HCT116 (cell line): Measurements from ENCODE around the gene GABRA4. TPM values are rescaled to one million over a fixed set of nuclear protein-coding genes. Genes with fewer than 3 reads are reported as not detected.

Experiments
- ATAC-seq: fragments of 200-7000 bp; cut with Tn5 transposase; 2 replicates; pipeline ENCODE4 v1.9.1; 2020; ENCODE audit warnings: mild to moderate bottlenecking, moderate library complexity
- BruUV-seq: library from RNA; stranded (reverse); fragments of 400-500 nt; replicated peaks from 2 replicates; lab custom pipeline; 2021; lab: Mats Ljungman, UMichigan
- CTCF ChIA-PET: fragments of 300-600 bp; sonication (Branson Sonifier 250); formaldehyde crosslinking; loops from one replicate; lab custom pipeline; 2021; ENCODE audit warnings: antibody characterized with exemption; lab: Charles Lee
- POLR2A ChIA-PET: fragments of 300-600, 350-600 bp; sonication (Branson Sonifier 250); formaldehyde crosslinking; loops from one replicate; lab custom pipeline; 2021; ENCODE audit warnings: antibody characterized with exemption; lab: Charles Lee
- RAD21 ChIA-PET, 2 experiments: fragments of 300-600 bp; sonication (Branson Sonifier 250); formaldehyde crosslinking; loops; one replicate each; lab custom pipeline; 2023; ENCODE audit warnings: low total read pairs in 2 of 2; ENCODE audit not compliant: uncharacterized antibody in 2 of 2, unreplicated experiment in 2 of 2, low non-redundant PET in 1 of 2; lab: Charles Lee
- DNase-seq: peaks from one replicate; pipeline ENCODE4 v3.0.0-alpha.2; 2010; ENCODE audit warnings: low read depth, low spot score
- H2AFZ ChIP-seq: fragments of 200-600 bp; shearing (Covaris generic), sonication (generic); 2 replicates; pipeline ENCODE4 v1.6.1; 2017; ENCODE audit warnings: low read depth, mixed run types, mixed read lengths, antibody characterized with exemption, low read length; ENCODE audit not compliant: poor library complexity, severe bottlenecking
- H3K27ac ChIP-seq: 2 replicates; pipeline ENCODE4 v1.5.1; 2012; ENCODE audit warnings: low read depth, low read length
- H3K27me3 ChIP-seq: fragments of 200-600 bp; sonication (generic); 2 replicates; pipeline ENCODE4 v1.6.1; 2016; ENCODE audit warnings: mixed run types, low read length, mixed read lengths; ENCODE audit not compliant: insufficient read depth
- H3K36me3 ChIP-seq, 2 experiments: fragments of 200-500 bp in 1 of 2; fragments of 200-600 bp in 1 of 2; sonication (Bioruptor generic) in 1 of 2; sonication (generic) in 1 of 2; 2 replicates each; pipeline versions ENCODE4 v1.5.1 to v1.6.1; 2014 to 2016; ENCODE audit warnings: low read length in 2 of 2, inconsistent platforms in 1 of 2, mixed read lengths in 1 of 2, mixed run types in 1 of 2; ENCODE audit not compliant: insufficient read depth in 2 of 2, control insufficient read depth in 1 of 2
- H3K4me1 ChIP-seq, 2 experiments: fragments of 200-600 bp in 1 of 2; sonication (generic) in 1 of 2; 2 replicates each; pipeline versions ENCODE4 v1.5.1 to v1.6.1; 2012 to 2017; ENCODE audit warnings: low read length in 2 of 2, inconsistent platforms in 1 of 2, mild to moderate bottlenecking in 1 of 2, mixed read lengths in 1 of 2, mixed run types in 1 of 2, moderate library complexity in 1 of 2; ENCODE audit not compliant: insufficient read depth in 2 of 2, control insufficient read depth in 1 of 2
- H3K4me2 ChIP-seq: fragments of 200-600 bp; sonication (generic); 2 replicates; pipeline ENCODE4 v1.6.1; 2017; ENCODE audit warnings: mixed run types, low read length, mixed read lengths
- H3K4me3 ChIP-seq, 2 experiments: fragments of 200-600 bp in 1 of 2; sonication (generic) in 1 of 2; replicated peaks in 1 of 2; 2 replicates each; pipeline ENCODE4 v1.5.1; 2011 to 2016; ENCODE audit warnings: low read length in 2 of 2, control low read depth in 1 of 2, low read depth in 1 of 2, mild to moderate bottlenecking in 1 of 2, mixed read lengths in 1 of 2, mixed run types in 1 of 2
- H3K79me2 ChIP-seq: fragments of 200-600 bp; sonication (generic); 2 replicates; pipeline ENCODE4 v1.6.1; 2017; ENCODE audit warnings: mild to moderate bottlenecking, mixed run types, low read length, moderate library complexity, mixed read lengths; ENCODE audit not compliant: insufficient read depth
- H3K9ac ChIP-seq: fragments of 200-600 bp; sonication (generic); 2 replicates; pipeline ENCODE4 v1.6.1; 2016; ENCODE audit warnings: low read length, mixed read lengths
- H3K9me2 ChIP-seq: fragments of 200-600 bp; sonication (generic), shearing (Covaris generic); 2 replicates; pipeline ENCODE4 v1.6.1; 2017; ENCODE audit warnings: mixed run types, mild to moderate bottlenecking, moderate library complexity; ENCODE audit not compliant: insufficient read depth
- H3K9me3 ChIP-seq, 2 experiments: fragments of 200-500 bp in 1 of 2; fragments of 200-600 bp in 1 of 2; sonication (Bioruptor generic) in 1 of 2; sonication (generic) in 1 of 2; 2 replicates each; pipeline ENCODE4 v1.6.1; 2014 to 2017; ENCODE audit warnings: low read length in 2 of 2, mixed read lengths in 2 of 2, inconsistent platforms in 1 of 2, low read depth in 1 of 2, mild to moderate bottlenecking in 1 of 2, mixed run types in 1 of 2, moderate library complexity in 1 of 2; ENCODE audit not compliant: control insufficient read depth in 1 of 2, insufficient read depth in 1 of 2
- H4K20me1 ChIP-seq: fragments of 200-600 bp; sonication (generic), shearing (Covaris generic); 2 replicates; pipeline ENCODE4 v1.6.1; 2017; ENCODE audit warnings: mixed run types, mild to moderate bottlenecking, moderate library complexity; ENCODE audit not compliant: insufficient read depth
- CBX3 ChIP-seq: IDR thresholded peaks from 2 replicates; pipeline ENCODE4 v1.6.1; 2012; ENCODE audit warnings: low read depth
- EGR1 ChIP-seq: IDR thresholded peaks from 2 replicates; pipeline ENCODE4 v1.6.1; 2012; ENCODE audit warnings: low read depth
- ELF1 ChIP-seq: IDR thresholded peaks from 2 replicates; pipeline ENCODE4 v1.6.1; 2012; ENCODE audit warnings: low read depth, borderline replicate concordance
- FOSL1 ChIP-seq: IDR thresholded peaks from 2 replicates; pipeline ENCODE4 v1.6.1; 2012; ENCODE audit warnings: low read depth
- POLR2A ChIP-seq: IDR thresholded peaks from 2 replicates; pipeline ENCODE4 v1.7.0; 2011; ENCODE audit warnings: borderline replicate concordance; ENCODE audit not compliant: insufficient read depth, insufficient read length; ENCODE audit errors: extremely low read depth
- SIN3A ChIP-seq: IDR thresholded peaks from 2 replicates; pipeline ENCODE4 v1.6.1; 2012; ENCODE audit warnings: low read depth
- SP1 ChIP-seq: IDR thresholded peaks from 2 replicates; pipeline ENCODE4 v1.6.1; 2012; ENCODE audit warnings: low read depth
- SRF ChIP-seq: IDR thresholded peaks from 2 replicates; pipeline ENCODE4 v1.6.1; 2012; ENCODE audit warnings: low read depth
- ZBTB33 ChIP-seq: IDR thresholded peaks from 2 replicates; pipeline ENCODE4 v1.6.1; 2011; ENCODE audit warnings: mild to moderate bottlenecking, low read length, moderate library complexity; ENCODE audit not compliant: insufficient replicate concordance; ENCODE audit errors: extremely low read depth
- intact Hi-C: fragments of 100-400 bp; cut with micrococcal nuclease; formaldehyde crosslinking; loops from 2 replicates; pipeline ENCODE4 v1.10.0; 2022
- total RNA-seq: library from RNA; stranded (reverse); gene quantifications from one replicate; pipeline ENCODE4 v1.2.1, GENCODE V29; 2021; ENCODE audit not compliant: unreplicated experiment
- TF ChIP-seq, protein P1 (sequence below), 3 experiments: fragments of 200-600 bp in 1 of 3; sonication (generic) in 1 of 3; IDR thresholded peaks in 2 of 3; conservative IDR thresholded peaks in 1 of 3; 2 replicates each; pipeline ENCODE4 v1.5.1; 2012 to 2017; ENCODE audit warnings: low read depth in 2 of 3, low read length in 2 of 3, antibody characterized with exemption in 1 of 3, borderline replicate concordance in 1 of 3, control low read depth in 1 of 3, mild to moderate bottlenecking in 1 of 3, mixed read lengths in 1 of 3, mixed run types in 1 of 3, moderate library complexity in 1 of 3; ENCODE audit not compliant: insufficient read depth in 1 of 3

Gene GABRA4
- total RNA-seq, 1 experiment from 2014 or later, result not detected

- no peak overlapping the region for H3K9ac ChIP-seq
- POLR2A ChIA-PET, result no interaction called here
- no peaks in the 10 kb centered on the region for H3K36me3 ChIP-seq
- ATAC-seq (no peak), DNase-seq (no peak)
- no peaks in the 10 kb centered on the region for H3K79me2 ChIP-seq
- no peak overlapping the region for H3K4me2 ChIP-seq
- no peak overlapping the region for H3K27ac ChIP-seq
- no peaks in the 10 kb centered on the region for H3K4me1 ChIP-seq
- no peaks in the 10 kb centered on the region for H3K9me2 ChIP-seq
- no peak overlapping the region for H3K4me3 ChIP-seq
- peaks cover 0 to 3% of the 10 kb centered on the region in 2 experiments; a peak in 2 of 4 replicates for H3K9me3 ChIP-seq
- H3K27me3 ChIP-seq, result no peaks in the 10 kb centered on the region
- no TSS peak for BruUV-seq
- no peak overlapping the region for H2AFZ ChIP-seq
- intact Hi-C loops, result no loop called here
- no peak for TF ChIP-seq EGR1
- TF ChIP-seq SP1, result no peak
- TF ChIP-seq SIN3A, result no peak
- TF ChIP-seq SRF, result no peak
- TF ChIP-seq, protein P1, sequence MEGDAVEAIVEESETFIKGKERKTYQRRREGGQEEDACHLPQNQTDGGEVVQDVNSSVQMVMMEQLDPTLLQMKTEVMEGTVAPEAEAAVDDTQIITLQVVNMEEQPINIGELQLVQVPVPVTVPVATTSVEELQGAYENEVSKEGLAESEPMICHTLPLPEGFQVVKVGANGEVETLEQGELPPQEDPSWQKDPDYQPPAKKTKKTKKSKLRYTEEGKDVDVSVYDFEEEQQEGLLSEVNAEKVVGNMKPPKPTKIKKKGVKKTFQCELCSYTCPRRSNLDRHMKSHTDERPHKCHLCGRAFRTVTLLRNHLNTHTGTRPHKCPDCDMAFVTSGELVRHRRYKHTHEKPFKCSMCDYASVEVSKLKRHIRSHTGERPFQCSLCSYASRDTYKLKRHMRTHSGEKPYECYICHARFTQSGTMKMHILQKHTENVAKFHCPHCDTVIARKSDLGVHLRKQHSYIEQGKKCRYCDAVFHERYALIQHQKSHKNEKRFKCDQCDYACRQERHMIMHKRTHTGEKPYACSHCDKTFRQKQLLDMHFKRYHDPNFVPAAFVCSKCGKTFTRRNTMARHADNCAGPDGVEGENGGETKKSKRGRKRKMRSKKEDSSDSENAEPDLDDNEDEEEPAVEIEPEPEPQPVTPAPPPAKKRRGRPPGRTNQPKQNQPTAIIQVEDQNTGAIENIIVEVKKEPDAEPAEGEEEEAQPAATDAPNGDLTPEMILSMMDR (IDR thresholded peaks at IDR 0.05 in 2 of 3, conservative IDR thresholded peaks at IDR 0.05 in 1 of 3; ENCODE audit: borderline replicate concordance in 1 of 3, insufficient read depth in 1 of 3, low read depth in 2 of 3, low read length in 2 of 3), result no peak
- TF ChIP-seq ZBTB33, result no peak
- no peak for TF ChIP-seq FOSL1
- TF ChIP-seq ELF1, result no peak
- TF ChIP-seq CBX3, result no peak
- no peak for TF ChIP-seq POLR2A
- CTCF ChIA-PET, result no interaction called here
- RAD21 ChIA-PET, result no interaction called here
- H4K20me1 ChIP-seq, result no peaks in the 10 kb centered on the region
Observed at GRCh38 chr4:46924789-46925529, 68.4 kb downstream of the GABRA4 start.
